Astrocyte (in vitro differentiated cells and primary cell): ENCODE measurements around the gene GSK3B. TPM values are rescaled to one million over a fixed set of nuclear protein-coding genes. Genes with fewer than 3 reads are reported as not detected.

Experiments used
- DNase-seq: peaks from one replicate; pipeline ENCODE4 v3.0.0-alpha.2; 2010; ENCODE audit warnings: low read depth
- FAIRE-seq: peaks from 2 replicates; lab custom pipeline; 2011; peaks lifted over from hg19 to GRCh38; lab: Jason Lieb, UNC
- H2AFZ ChIP-seq: 2 replicates; pipeline ENCODE4 v1.6.0; 2012; ENCODE audit warnings: low read depth, low read length, inconsistent platforms
- H3K27ac ChIP-seq: 2 replicates; pipeline ENCODE4 v1.5.1; 2011; ENCODE audit warnings: low read depth, low read length, inconsistent platforms
- H3K27me3 ChIP-seq: 2 replicates; pipeline ENCODE4 v1.6.0; 2011; ENCODE audit warnings: low read length, inconsistent platforms; ENCODE audit not compliant: insufficient read depth
- H3K36me3 ChIP-seq: 2 replicates; pipeline ENCODE4 v1.5.1; 2011; ENCODE audit warnings: low read length, inconsistent platforms; ENCODE audit not compliant: insufficient read depth
- H3K4me1 ChIP-seq: 2 replicates; pipeline ENCODE4 v1.5.1; 2011; ENCODE audit warnings: low read length, inconsistent platforms; ENCODE audit not compliant: insufficient read depth
- H3K4me2 ChIP-seq: 2 replicates; pipeline ENCODE4 v1.6.0; 2012; ENCODE audit warnings: low read length, inconsistent platforms
- H3K4me3 ChIP-seq: 2 replicates; pipeline ENCODE4 v1.5.1; 2011; ENCODE audit warnings: low read depth, mild to moderate bottlenecking, low read length, inconsistent platforms; ENCODE audit not compliant: insufficient read depth
- H3K79me2 ChIP-seq: 2 replicates; pipeline ENCODE4 v1.6.0; 2012; ENCODE audit warnings: mild to moderate bottlenecking, low read length, inconsistent platforms; ENCODE audit not compliant: insufficient read depth
- H3K9ac ChIP-seq: 2 replicates; pipeline ENCODE4 v1.6.0; 2012; ENCODE audit warnings: mild to moderate bottlenecking, low read length, inconsistent platforms
- H3K9me3 ChIP-seq: 2 replicates; pipeline ENCODE4 v1.5.1; 2012; ENCODE audit warnings: low read depth, mild to moderate bottlenecking, low read length, inconsistent platforms; ENCODE audit not compliant: insufficient read depth
- H4K20me1 ChIP-seq: 2 replicates; pipeline ENCODE4 v1.6.0; 2012; ENCODE audit warnings: low read length, inconsistent platforms; ENCODE audit not compliant: insufficient read depth
- H3K27ac Mint-ChIP-seq: one replicate; pipeline ENCODE4 v1.8.0; 2021; ENCODE audit warnings: mild to moderate bottlenecking, mixed read lengths; ENCODE audit not compliant: unreplicated experiment
- H3K27me3 Mint-ChIP-seq: one replicate; pipeline ENCODE4 v1.8.0; 2021; ENCODE audit warnings: low read depth, mixed read lengths; ENCODE audit not compliant: unreplicated experiment
- H3K36me3 Mint-ChIP-seq: one replicate; pipeline ENCODE4 v1.8.0; 2021; ENCODE audit warnings: low read depth, mixed read lengths; ENCODE audit not compliant: unreplicated experiment
- H3K4me1 Mint-ChIP-seq: one replicate; pipeline ENCODE4 v1.8.0; 2021; ENCODE audit warnings: low read depth, mixed read lengths; ENCODE audit not compliant: unreplicated experiment
- H3K4me3 Mint-ChIP-seq: one replicate; pipeline ENCODE4 v1.8.0; 2021; ENCODE audit warnings: mild to moderate bottlenecking, moderate library complexity, mixed read lengths; ENCODE audit not compliant: unreplicated experiment
- H3K9me3 Mint-ChIP-seq: one replicate; pipeline ENCODE4 v1.8.0; 2021; ENCODE audit warnings: mild to moderate bottlenecking, mixed read lengths; ENCODE audit not compliant: unreplicated experiment
- EZH2 ChIP-seq: IDR thresholded peaks from 2 replicates; pipeline ENCODE4 v1.6.1; 2012; ENCODE audit warnings: mild to moderate bottlenecking, low read length, inconsistent platforms; ENCODE audit not compliant: insufficient read depth
- total RNA-seq: library from RNA; stranded (reverse); gene quantifications from 2 replicates; pipeline ENCODE4 v1.2.1, GENCODE V29; 2021
- TF ChIP-seq, protein P1 (sequence below): IDR thresholded peaks from 2 replicates; pipeline ENCODE4 v1.5.1; 2011; ENCODE audit warnings: low read depth, mild to moderate bottlenecking, inconsistent platforms, low read length, moderate library complexity; ENCODE audit not compliant: insufficient read depth

The GSK3B gene
- total RNA-seq, 1 donor from 2014 or later, result 80.6 TPM

DNA sequence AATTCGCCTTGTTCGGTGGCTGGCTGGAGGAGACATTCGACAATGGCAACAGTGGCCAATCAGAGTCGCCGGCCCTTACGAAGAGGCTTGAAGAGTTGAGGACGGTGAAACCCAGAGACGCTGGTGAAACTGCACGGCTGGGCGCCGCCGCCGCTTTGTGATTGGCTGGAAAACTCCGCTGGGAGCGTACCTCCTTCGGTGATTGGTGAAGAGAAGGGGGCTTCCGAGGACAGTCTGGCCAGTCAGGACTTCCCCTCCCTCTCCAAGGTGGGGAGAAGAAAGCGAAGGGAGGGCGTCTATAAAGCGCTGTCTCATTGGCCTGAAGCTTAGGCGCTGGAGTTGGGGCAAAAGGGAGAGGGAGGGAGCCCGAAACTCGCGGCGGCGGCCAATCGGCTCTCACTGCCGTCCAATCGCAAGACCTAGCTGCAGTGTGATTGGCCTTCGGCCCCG is 554 bp upstream of the GSK3B start:
- H2AFZ ChIP-seq, result peak overlapping the region; percentile 79
- peak overlapping the region; percentile 79 for H3K4me3 ChIP-seq
- Mint-ChIP-seq H3K4me3 (no peak overlapping the region), H3K27me3 (no peaks in the 10 kb centered on the region), H3K27ac (peak overlapping the region; percentile 97), H3K4me1 (peaks cover 2% of the 10 kb centered on the region), H3K9me3 (no peaks in the 10 kb centered on the region), H3K36me3 (peaks cover 2% of the 10 kb centered on the region)
- H3K9me3 ChIP-seq, result no peaks in the 10 kb centered on the region
- H3K4me1 ChIP-seq, result peaks cover 8% of the 10 kb centered on the region
- H3K9ac ChIP-seq, result peak overlapping the region; percentile 99
- peaks cover 38% of the 10 kb centered on the region for H4K20me1 ChIP-seq
- DNase-seq (peak; percentile 100), FAIRE-seq (no peak)
- H3K79me2 ChIP-seq, result peaks cover 57% of the 10 kb centered on the region
- peak overlapping the region; percentile 100 for H3K27ac ChIP-seq
- TF ChIP-seq EZH2, result peak; percentile 91
- TF ChIP-seq, protein P1, sequence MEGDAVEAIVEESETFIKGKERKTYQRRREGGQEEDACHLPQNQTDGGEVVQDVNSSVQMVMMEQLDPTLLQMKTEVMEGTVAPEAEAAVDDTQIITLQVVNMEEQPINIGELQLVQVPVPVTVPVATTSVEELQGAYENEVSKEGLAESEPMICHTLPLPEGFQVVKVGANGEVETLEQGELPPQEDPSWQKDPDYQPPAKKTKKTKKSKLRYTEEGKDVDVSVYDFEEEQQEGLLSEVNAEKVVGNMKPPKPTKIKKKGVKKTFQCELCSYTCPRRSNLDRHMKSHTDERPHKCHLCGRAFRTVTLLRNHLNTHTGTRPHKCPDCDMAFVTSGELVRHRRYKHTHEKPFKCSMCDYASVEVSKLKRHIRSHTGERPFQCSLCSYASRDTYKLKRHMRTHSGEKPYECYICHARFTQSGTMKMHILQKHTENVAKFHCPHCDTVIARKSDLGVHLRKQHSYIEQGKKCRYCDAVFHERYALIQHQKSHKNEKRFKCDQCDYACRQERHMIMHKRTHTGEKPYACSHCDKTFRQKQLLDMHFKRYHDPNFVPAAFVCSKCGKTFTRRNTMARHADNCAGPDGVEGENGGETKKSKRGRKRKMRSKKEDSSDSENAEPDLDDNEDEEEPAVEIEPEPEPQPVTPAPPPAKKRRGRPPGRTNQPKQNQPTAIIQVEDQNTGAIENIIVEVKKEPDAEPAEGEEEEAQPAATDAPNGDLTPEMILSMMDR, result no peak
- no peaks in the 10 kb centered on the region for H3K27me3 ChIP-seq
- H3K36me3 ChIP-seq, result peaks cover 5% of the 10 kb centered on the region
- H3K4me2 ChIP-seq, result peak overlapping the region; percentile 83

DNA sequence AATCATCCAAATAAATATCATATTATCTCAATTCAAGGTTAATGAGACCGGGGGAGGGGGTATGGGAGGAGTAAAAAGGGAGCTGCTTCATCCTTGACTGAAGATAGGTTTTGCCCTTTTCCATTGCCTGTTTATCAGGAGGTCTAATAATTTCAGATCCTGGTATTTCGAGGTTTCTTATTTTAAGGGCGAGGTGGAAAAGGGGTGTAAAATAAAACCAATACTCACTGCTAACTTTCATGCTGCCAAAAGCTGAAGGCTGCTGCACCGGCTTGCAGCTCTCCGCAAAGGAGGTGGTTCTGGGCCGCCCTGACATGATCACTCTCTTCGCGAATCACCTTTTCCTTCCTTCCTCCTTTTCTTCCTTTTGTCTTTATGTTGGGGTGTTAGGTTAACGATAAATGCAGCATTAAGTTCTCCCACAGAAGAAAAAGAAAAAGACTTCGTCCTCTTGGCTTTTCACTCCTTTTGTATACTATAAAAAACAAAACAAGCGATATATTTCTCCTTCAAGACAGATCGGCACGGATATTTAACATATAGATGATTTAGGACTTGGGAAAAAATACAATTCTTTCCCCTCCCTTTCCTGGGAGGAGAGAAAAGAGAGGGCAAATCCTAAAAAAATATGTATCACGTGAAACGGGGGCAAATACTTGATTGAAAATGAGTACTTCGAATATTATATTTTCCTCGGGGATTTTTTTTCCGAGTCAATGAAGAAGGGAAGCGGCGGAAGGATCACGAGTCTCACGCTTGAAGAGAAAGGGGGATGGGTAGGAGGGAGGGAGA is 932 bp downstream of the GSK3B start:
- Mint-ChIP-seq H3K27ac (no peak overlapping the region), H3K4me1 (peaks cover 8% of the 10 kb centered on the region), H3K4me3 (no peak overlapping the region), H3K36me3 (no peaks in the 10 kb centered on the region), H3K27me3 (no peaks in the 10 kb centered on the region), H3K9me3 (no peaks in the 10 kb centered on the region)
- Histone ChIP-seq H3K36me3 (no peaks in the 10 kb centered on the region), H3K27me3 (no peaks in the 10 kb centered on the region), H3K79me2 (peaks cover 71% of the 10 kb centered on the region), H4K20me1 (peaks cover 50% of the 10 kb centered on the region), H3K4me3 (peak overlapping the region; percentile 92), H3K4me1 (peaks cover 8% of the 10 kb centered on the region), H2AFZ (no peak overlapping the region), H3K9me3 (no peaks in the 10 kb centered on the region), H3K27ac (peak overlapping the region; percentile 100), H3K9ac (peak overlapping the region; percentile 99), H3K4me2 (peak overlapping the region; percentile 91)
- DNase-seq, result peak; percentile 83
- no peak for TF ChIP-seq EZH2
- TF ChIP-seq, protein P1, result no peak
- FAIRE-seq, result no peak

DNA sequence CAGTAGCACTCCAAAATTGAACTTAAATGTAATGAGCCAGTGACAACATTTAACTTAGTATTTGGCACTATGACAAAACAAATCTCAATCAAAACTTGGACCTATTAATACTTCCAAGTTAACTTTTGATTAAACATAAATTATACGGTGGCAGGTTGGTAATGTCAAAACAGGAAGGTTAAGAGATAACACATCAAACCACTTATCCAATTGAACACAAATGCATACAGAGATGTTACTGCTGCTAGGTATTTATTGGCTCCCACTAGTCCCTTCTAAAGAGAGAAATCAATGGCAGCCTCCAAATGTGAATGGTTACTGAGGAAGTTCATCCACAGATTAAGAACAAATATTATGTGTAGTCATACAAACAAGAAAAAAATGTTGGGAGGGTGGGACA is 1.8 kb downstream of the GSK3B start:
- peaks cover 8% of the 10 kb centered on the region for H3K4me1 ChIP-seq
- H2AFZ ChIP-seq, result no peak overlapping the region
- Mint-ChIP-seq H3K27ac (no peak overlapping the region), H3K36me3 (no peaks in the 10 kb centered on the region), H3K4me3 (no peak overlapping the region), H3K4me1 (peaks cover 6% of the 10 kb centered on the region), H3K27me3 (no peaks in the 10 kb centered on the region), H3K9me3 (no peaks in the 10 kb centered on the region)
- TF ChIP-seq, protein P1, result no peak
- TF ChIP-seq EZH2, result no peak
- H3K4me3 ChIP-seq, result peak overlapping the region; percentile 92
- H4K20me1 ChIP-seq, result peaks cover 58% of the 10 kb centered on the region
- H3K9me3 ChIP-seq, result no peaks in the 10 kb centered on the region
- H3K36me3 ChIP-seq, result no peaks in the 10 kb centered on the region
- peaks cover 79% of the 10 kb centered on the region for H3K79me2 ChIP-seq
- peak overlapping the region; percentile 91 for H3K4me2 ChIP-seq
- no peak overlapping the region for H3K27ac ChIP-seq
- DNase-seq (no peak), FAIRE-seq (no peak)
- peak overlapping the region; percentile 99 for H3K9ac ChIP-seq
- H3K27me3 ChIP-seq, result no peaks in the 10 kb centered on the region
